GM12878 (cell line): ENCODE results near the gene VIL1. TPM values are rescaled to one million over a fixed set of nuclear protein-coding genes. Genes with fewer than 3 reads are reported as not detected.

Experiments used
- ATAC-seq: fragments of 200-7000 bp; cut with Tn5 transposase; 3 replicates; pipeline ENCODE4 v1.9.1; 2020; ENCODE audit warnings: mild to moderate bottlenecking, moderate library complexity
- BruUV-seq: library from RNA; stranded (reverse); fragments of 400-500 nt; replicated peaks from 2 replicates; lab custom pipeline; 2021; lab: Mats Ljungman, UMichigan
- CTCF ChIA-PET: fragments of 300-600 bp; sonication (Branson Sonifier 250); formaldehyde crosslinking; extraction: SDS; loops from one replicate; lab custom pipeline; 2021; ENCODE audit warnings: inconsistent platforms; lab: Yijun Ruan, JAX
- POLR2A ChIA-PET: fragments of 350-600 bp; formaldehyde crosslinking; extraction: SDS; loops from one replicate; lab custom pipeline; 2021; ENCODE audit warnings: inconsistent platforms; lab: Charles Lee
- RAD21 ChIA-PET: fragments of 300-600 bp; sonication (Branson Sonifier 250); formaldehyde crosslinking; loops from one replicate; lab custom pipeline; 2023; ENCODE audit warnings: antibody characterized with exemption; ENCODE audit not compliant: unreplicated experiment; lab: Charles Lee
- SMC1A ChIA-PET: fragments of 300-600 bp; sonication (Branson Sonifier 250); formaldehyde crosslinking; loops from one replicate; lab custom pipeline; 2023; ENCODE audit not compliant: unreplicated experiment, uncharacterized antibody; lab: Charles Lee
- DNase-seq: peaks from one replicate; pipeline ENCODE4 v3.0.0-alpha.2; 2011; ENCODE audit warnings: low read depth, low spot score
- FAIRE-seq: peaks from 3 replicates; lab custom pipeline; 2011; peaks lifted over from hg19 to GRCh38; lab: Jason Lieb, UNC
- H2AFZ ChIP-seq: 2 replicates; pipeline ENCODE4 v1.6.0; 2011; ENCODE audit warnings: low read depth, low read length, control low read depth; ENCODE audit not compliant: control insufficient read depth
- H3K27ac ChIP-seq: 2 replicates; pipeline ENCODE4 v1.5.1; 2011; ENCODE audit warnings: control low read depth; ENCODE audit not compliant: control insufficient read depth, insufficient read depth
- H3K27me3 ChIP-seq, 2 experiments: replicated peaks in 1 of 2; 2 replicates each; pipeline versions ENCODE4 v1.6.0 to v1.6.1; 2011; ENCODE audit warnings: low read length in 1 of 2; ENCODE audit not compliant: control insufficient read depth in 2 of 2, insufficient read depth in 2 of 2
- H3K36me3 ChIP-seq, 2 experiments: 2 replicates each; pipeline ENCODE4 v1.5.1; 2011; ENCODE audit warnings: low read length in 1 of 2; ENCODE audit not compliant: control insufficient read depth in 2 of 2, insufficient read depth in 2 of 2
- H3K4me1 ChIP-seq: 2 replicates; pipeline ENCODE4 v1.6.1; 2011; ENCODE audit warnings: mild to moderate bottlenecking, low read length, moderate library complexity, mixed read lengths; ENCODE audit not compliant: control insufficient read depth, insufficient read depth
- H3K4me2 ChIP-seq: 2 replicates; pipeline ENCODE4 v1.6.0; 2011; ENCODE audit warnings: control low read depth; ENCODE audit not compliant: control insufficient read depth, insufficient read depth
- H3K4me3 ChIP-seq: fragments of 200-600 bp; sonication (generic); 2 replicates; pipeline ENCODE4 v1.5.1; 2016
- H3K79me2 ChIP-seq: 2 replicates; pipeline ENCODE4 v1.6.0; 2011; ENCODE audit warnings: low read length; ENCODE audit not compliant: control insufficient read depth, insufficient read depth
- H3K9ac ChIP-seq: 2 replicates; pipeline ENCODE4 v1.8.0; 2011; ENCODE audit warnings: low read length, control low read depth, mixed read lengths; ENCODE audit not compliant: control insufficient read depth, insufficient read depth
- H3K9me3 ChIP-seq: replicated peaks from 3 replicates; pipeline ENCODE4 v1.5.1; 2011; ENCODE audit warnings: mild to moderate bottlenecking, low read length; ENCODE audit not compliant: control insufficient read depth, insufficient read depth
- H4K20me1 ChIP-seq: 2 replicates; pipeline ENCODE4 v1.6.0; 2011; ENCODE audit not compliant: control insufficient read depth, insufficient read depth
- DPF2 ChIP-seq: fragments of 450-650 bp; IDR thresholded peaks from 2 replicates; pipeline ENCODE4 v1.6.1; 2017; ENCODE audit warnings: mild to moderate bottlenecking
- E2F4 ChIP-seq: IDR thresholded peaks from 2 replicates; pipeline ENCODE4 v1.6.1; 2012; ENCODE audit warnings: low read depth, low read length, improper control_type of control experiment
- FOS ChIP-seq: IDR thresholded peaks from 3 replicates; pipeline ENCODE4 v1.6.1; 2011; ENCODE audit warnings: borderline replicate concordance; ENCODE audit not compliant: insufficient read length; ENCODE audit errors: extremely low read depth
- FOXK2 ChIP-seq: fragments of 450-650 bp; IDR thresholded peaks from 2 replicates; pipeline ENCODE4 v1.6.1; 2017; ENCODE audit warnings: mild to moderate bottlenecking, moderate library complexity
- HDAC2 ChIP-seq: fragments of 200-600 bp; sonication (generic); IDR thresholded peaks from 2 replicates; pipeline ENCODE4 v1.6.1; 2017
- JUNB ChIP-seq: IDR thresholded peaks from 2 replicates; pipeline ENCODE4 v1.6.1; 2016; ENCODE audit warnings: antibody characterized with exemption, mild to moderate bottlenecking
- MTA2 ChIP-seq: fragments of 450-650 bp; IDR thresholded peaks from 2 replicates; pipeline ENCODE4 v1.6.1; 2016; ENCODE audit warnings: low read depth, mild to moderate bottlenecking, moderate library complexity
- MTA3 ChIP-seq: IDR thresholded peaks from 2 replicates; pipeline ENCODE4 v1.6.1; 2012; ENCODE audit warnings: low read length, inconsistent platforms, borderline replicate concordance
- NFXL1 ChIP-seq: fragments of 450-650 bp; IDR thresholded peaks from 2 replicates; pipeline ENCODE4 v1.6.1; 2017; ENCODE audit warnings: antibody characterized with exemption, mild to moderate bottlenecking, borderline replicate concordance
- RAD21 ChIP-seq: IDR thresholded peaks from 2 replicates; pipeline ENCODE4 v1.6.1; 2011; ENCODE audit warnings: mild to moderate bottlenecking, low read depth, low read length, moderate library complexity; ENCODE audit not compliant: insufficient read depth
- SP1 ChIP-seq: IDR thresholded peaks from one replicate; pipeline ENCODE4 v1.6.1; 2011; ENCODE audit warnings: low read depth, low read length
- WGBS: methylation state at CpG from one replicate; pipeline ENCODE4 v1.1.6; 2016; ENCODE audit warnings: low lambda C conversion rate; ENCODE audit not compliant: insufficient replicate concordance, insufficient coverage; ENCODE audit errors: missing lambda C conversion rate; 5-methylcytosine and 5-hydroxymethylcytosine counted together
- in situ Hi-C: fragments of 300-500 bp; cut with MboI; formaldehyde crosslinking; loops from 9 replicates; pipeline ENCODE4 v1.14.3; 2018; ENCODE audit warnings: mixed read lengths
- intact Hi-C: fragments of 100-400 bp; cut with micrococcal nuclease; formaldehyde crosslinking; loops from one replicate; pipeline ENCODE4 v1.14.2; 2022; ENCODE audit not compliant: unreplicated experiment
- polyA plus RNA-seq, 11 experiments: library from polyadenylated mRNA; depleted of rRNA in 4 of 11; unstranded in 6 of 11; stranded (reverse) in 5 of 11; fragments of >200 nt; fragmentation: Nextera tagmentation in 4 of 11; fragmentation: Illumina TruSeq in 1 of 11; extraction: Ambion mirVana in 4 of 11; extraction: Trizol in 1 of 11; gene quantifications; 1 replicate in 1 of 11; 2 replicates in 10 of 11; pipeline versions ENCODE4 v1.2.1 to v1.2.3, GENCODE V29; 2011 to 2016; ENCODE audit warnings: inconsistent platforms in 2 of 11, missing spikeins in 2 of 11, low read depth in 1 of 11
- total RNA-seq, 4 experiments: library from RNA; depleted of rRNA in 3 of 4; stranded (reverse); fragments of >200 nt in 3 of 4; fragmentation: Illumina TruSeq in 1 of 4; extraction: Trizol in 1 of 4; gene quantifications; 2 replicates each; pipeline versions ENCODE4 v1.2.1 to v1.2.3, GENCODE V29; 2013 to 2021
- TF ChIP-seq, protein P1 (sequence below): fragments of 450-650 bp; IDR thresholded peaks from 2 replicates; pipeline ENCODE4 v1.6.1; 2014; ENCODE audit warnings: mild to moderate bottlenecking

The VIL1 gene
- total and polyA plus RNA-seq, 10 of the 15 experiments (the other 5 are each of a cell fraction or from before 2014, with no cell fraction given), result 0.03 to 1.9 (median 0.33) TPM

DNA sequence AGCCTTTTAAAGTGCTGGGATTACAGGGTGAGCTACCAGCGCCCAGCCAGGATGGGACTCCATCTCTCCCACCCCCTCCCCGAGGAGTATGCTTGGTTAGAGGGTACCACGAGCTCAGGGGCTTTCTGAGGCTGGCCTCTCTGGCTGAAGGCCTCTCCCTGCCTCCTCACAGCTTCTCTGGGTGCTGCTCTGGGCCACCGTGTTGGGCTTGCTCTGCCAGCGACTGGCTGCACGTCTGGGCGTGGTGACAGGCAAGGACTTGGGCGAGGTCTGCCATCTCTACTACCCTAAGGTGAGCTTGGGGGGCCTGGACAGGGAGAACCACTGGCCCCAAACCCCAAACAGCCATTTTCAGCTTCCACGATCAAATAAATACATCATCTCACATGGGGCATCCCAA lies 33.9 kb upstream of the VIL1 start:
- ChIA-PET POLR2A (interaction anchor here (2.8 kb wide), 1 partner anchor 9 kb away, joined by 8 read pairs; no protein-coding TSS in a partner anchor), RAD21 (interaction anchor here (1.2 kb wide), 1 partner anchor 9 kb away, joined by 3 read pairs; no protein-coding TSS in a partner anchor), SMC1A (interaction anchor here (0.6 to 0.7 kb wide), 2 partner anchors 160 to 196 kb away, joined by 3 read pairs; no protein-coding TSS in a partner anchor), CTCF (interaction anchor here (0.8 to 2.1 kb wide), 3 partner anchors 9 to 83 kb away, joined by 4 to 7 read pairs (median 6); partner anchors contain the start of gene CATIP)
- H3K27ac ChIP-seq, result no peak overlapping the region
- H3K9me3 ChIP-seq, result no peaks in the 10 kb centered on the region
- DNase-seq, result no peak
- BruUV-seq, result no TSS peak
- no peaks in the 10 kb centered on the region for H3K79me2 ChIP-seq
- in situ Hi-C loops, result loop anchor here (25.0 kb wide), 1 partner anchor 98 kb away; the partner anchor contains the start of gene TMBIM1
- no peak for ATAC-seq
- H3K4me1 ChIP-seq, result no peaks in the 10 kb centered on the region
- FAIRE-seq, result no peak
- no peaks in the 10 kb centered on the region for H4K20me1 ChIP-seq
- no peak overlapping the region for H3K4me2 ChIP-seq
- H3K9ac ChIP-seq, result no peak overlapping the region
- H3K27me3 ChIP-seq, result no peaks in the 10 kb centered on the region; a peak in 2 of 4 replicates
- no peak for TF ChIP-seq E2F4
- no peak for TF ChIP-seq RAD21
- TF ChIP-seq NFXL1, result no peak
- no peak for TF ChIP-seq FOXK2
- no peak for TF ChIP-seq JUNB
- no peak for TF ChIP-seq MTA3
- TF ChIP-seq, protein P1, sequence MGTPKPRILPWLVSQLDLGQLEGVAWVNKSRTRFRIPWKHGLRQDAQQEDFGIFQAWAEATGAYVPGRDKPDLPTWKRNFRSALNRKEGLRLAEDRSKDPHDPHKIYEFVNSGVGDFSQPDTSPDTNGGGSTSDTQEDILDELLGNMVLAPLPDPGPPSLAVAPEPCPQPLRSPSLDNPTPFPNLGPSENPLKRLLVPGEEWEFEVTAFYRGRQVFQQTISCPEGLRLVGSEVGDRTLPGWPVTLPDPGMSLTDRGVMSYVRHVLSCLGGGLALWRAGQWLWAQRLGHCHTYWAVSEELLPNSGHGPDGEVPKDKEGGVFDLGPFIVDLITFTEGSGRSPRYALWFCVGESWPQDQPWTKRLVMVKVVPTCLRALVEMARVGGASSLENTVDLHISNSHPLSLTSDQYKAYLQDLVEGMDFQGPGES, result no peak
- TF ChIP-seq HDAC2, result no peak
- TF ChIP-seq MTA2, result no peak
- TF ChIP-seq DPF2, result no peak
- no peak for TF ChIP-seq SP1
- no peak for TF ChIP-seq FOS
- H3K36me3 ChIP-seq, result no peaks in the 10 kb centered on the region
- whole genome bisulfite sequencing, result 35% methylated on average over 9 of the region's 9 CpGs
- intact Hi-C loops, result no loop called here
- H2AFZ ChIP-seq, result no peak overlapping the region
- H3K4me3 ChIP-seq, result no peak overlapping the region
